Superior temporal gyrus (tissue), 1 donor: Measurements from ENCODE around the gene COL16A1.

Experiments used
- DNase-seq: peaks from one replicate; pipeline ENCODE4 v3.0.0-alpha.2; 2016; ENCODE audit errors: extremely low spot score

The COL16A1 gene

GRCh38 chr1:31703431-31704270 is at the start of gene COL16A1:
TSS of gene COL16A1 (minus strand) at chr1:31704017. CDS start at chr1:31702193, 1,824 bp downstream.
- peak; percentile 42 for DNase-seq

GRCh38 chr1:31752952-31753475 is 49.2 kb upstream of the COL16A1 start:
- no peak for DNase-seq

DNA sequence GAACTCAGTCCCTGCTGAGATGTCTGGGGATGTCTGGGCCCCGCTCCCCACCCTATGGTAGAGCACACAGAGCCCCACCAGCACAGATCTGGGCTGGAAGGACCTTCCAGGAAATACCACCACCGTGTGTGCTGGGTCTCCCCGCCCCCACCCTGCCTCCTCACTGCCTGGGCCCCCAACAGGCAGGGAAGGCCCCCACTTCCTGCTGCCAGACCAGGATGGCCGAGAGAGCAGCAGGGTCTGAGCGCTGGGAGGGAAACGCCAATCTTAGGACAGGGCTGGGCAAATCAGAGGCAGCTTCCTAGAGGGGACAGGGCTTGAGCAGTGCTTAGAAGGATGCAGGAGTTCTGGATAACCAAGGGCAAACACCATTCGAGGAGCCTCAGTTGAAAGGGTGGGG is 48.4 kb upstream of the COL16A1 start:
- DNase-seq, result no peak

GRCh38 chr1:31751822-31752241 is 48.0 kb upstream of the COL16A1 start:
- DNase-seq, result no peak

DNA sequence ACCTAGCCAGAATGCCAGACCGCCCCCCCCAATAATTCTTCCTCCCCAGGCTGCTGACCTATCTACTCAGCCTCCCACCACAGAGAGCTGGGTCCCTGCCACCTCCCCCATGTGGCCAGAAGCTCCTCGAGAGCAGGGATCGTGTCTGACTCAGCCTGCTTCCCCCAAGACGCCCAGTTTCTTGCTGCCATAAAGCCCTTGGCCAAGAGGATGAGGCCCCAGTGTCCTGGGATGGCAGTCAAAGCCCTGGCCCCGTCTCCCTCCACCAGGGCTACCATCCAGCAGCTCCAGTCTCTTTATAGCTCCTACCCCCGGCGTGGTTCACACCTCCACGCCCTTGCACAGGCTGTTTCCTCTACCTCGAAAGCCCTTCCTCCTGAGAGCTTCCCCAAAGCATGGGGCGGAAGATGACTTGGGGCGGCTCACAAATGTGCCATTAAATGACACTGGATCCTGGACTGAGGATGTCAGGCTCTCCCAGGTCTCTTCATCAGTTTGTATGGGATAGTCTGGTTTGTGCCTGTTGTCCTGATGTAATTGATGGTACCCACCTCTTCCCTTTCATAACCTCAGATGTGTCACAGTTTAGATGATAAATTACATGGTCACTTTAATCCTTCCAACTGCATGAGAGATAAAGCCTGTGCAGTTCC is 47.2 kb upstream of the COL16A1 start:
- no peak for DNase-seq

DNA sequence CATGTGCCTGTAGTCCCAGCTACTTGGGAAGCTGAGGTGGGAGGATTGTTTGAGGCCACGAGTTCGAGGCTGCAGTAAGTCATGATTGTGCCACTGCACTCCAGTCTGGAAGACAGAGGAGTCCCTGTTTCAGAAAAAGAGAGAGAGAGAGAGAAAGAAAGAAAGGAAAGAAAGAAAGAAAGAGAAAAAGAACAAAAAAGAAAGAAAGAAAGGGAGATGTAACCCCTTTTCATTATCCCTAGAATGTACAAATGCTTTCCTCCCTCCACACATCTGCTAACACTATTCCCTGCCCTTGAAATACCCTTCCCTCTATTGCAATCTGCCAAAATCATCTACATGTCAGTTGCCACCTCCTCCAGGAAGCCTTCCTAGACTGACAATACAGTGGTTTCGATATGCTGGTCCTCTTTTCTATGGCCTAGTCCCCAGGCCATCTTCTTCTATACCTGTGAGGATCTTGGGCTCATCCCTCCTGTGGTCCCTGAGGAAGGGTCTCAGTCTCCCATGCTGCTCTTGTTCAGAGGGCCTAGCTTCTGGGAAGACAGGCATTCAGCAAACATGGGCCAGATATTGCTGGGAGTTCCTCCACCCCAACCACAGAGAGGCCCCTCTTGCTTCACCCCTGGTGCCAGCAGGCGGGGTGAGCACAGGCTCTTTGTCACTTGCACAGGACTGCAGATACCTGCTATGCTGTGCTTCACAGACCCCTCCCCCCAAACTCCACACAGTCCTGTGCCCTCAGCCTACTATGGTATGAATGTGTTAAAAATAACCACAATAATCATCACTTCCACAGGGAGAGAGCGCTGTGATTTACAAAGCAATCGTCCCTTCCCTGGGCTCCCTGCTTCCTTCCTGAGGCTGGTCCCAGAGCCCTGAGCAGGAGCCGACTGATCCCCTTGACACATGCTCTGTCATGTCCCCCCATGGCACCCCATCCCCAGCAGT is 46.2 kb upstream of the COL16A1 start:
- DNase-seq, result no peak

DNA sequence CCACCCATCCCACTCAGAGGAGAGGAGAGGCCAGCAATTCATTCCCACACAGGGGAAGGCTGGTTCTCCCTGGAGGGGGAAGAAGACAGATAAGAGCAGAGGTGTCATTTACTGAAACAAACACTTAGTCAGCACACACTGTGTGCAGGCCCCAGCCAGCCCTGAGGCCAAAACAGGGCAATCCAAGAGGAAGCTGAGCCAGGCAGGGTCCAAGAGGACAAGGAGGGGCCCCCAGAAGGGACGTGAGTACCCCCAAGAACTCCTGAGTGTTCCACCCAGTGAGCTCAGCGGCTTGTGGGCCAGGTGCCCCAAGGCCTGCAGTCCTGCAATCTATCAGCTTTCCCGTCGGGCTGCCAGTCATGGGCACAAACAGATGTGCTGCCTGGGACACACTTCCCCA is 44.5 kb upstream of the COL16A1 start:
- no peak for DNase-seq

- DNase-seq, result no peak
These were observed 43.5 kb upstream of the COL16A1 start for GRCh38 chr1:31747304-31747703.

DNA sequence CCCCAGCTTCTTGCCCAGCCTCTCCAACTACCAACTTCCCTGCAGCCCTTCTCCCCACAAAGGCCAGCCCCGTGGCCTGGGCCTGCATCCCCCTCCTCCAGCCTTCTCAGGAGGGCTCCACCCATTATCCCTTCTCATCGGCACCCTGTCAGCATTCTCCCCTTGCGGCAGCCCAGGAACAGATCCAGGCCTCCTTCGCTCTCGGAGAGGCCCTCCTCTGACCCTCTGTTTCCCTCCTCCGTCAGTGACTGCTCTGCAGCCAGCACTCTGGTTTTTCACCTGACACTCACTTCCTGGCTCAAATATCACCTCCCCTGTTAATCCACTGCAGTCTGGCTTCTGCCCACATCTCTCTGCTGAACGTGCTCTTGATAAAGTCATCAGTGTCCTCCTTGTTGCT is 42.9 kb upstream of the COL16A1 start:
- DNase-seq, result no peak

DNA sequence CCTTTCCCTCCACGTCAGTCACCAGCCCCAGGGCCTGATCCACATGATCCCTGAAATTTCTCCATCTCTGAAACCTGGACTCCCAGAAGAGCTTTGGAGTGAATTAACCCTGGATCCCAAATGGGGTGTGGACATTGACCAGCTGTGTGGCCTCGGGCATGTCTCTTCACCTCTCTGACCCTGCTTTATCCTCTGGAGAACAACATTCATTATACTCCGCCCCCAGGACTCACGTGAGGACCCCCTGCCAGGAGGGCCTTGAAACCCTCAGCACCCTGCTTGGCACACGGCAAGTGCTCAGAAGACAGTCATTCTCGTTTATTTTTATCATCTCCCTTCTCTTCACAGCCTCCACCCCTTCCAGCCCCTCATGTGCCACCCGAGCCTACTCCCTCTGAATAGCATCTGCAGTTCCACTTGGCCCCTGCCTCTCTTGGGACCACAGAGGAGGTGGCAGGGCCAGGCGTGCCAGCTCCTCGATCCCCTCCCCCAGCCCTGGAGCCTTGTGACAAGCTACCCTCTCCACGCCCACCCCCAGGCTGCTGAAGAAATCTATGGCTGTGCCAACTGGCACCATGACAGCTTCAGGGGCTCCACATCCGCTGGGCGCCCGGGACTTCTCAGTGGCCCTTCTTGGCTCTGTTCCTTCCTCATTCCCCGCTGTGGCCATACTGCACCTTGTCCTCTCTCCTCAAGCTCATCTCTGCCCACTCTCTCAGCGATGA is 42.3 kb upstream of the COL16A1 start:
- no peak for DNase-seq

GRCh38 chr1:31745096-31745945 is 41.5 kb upstream of the COL16A1 start:
- peak; percentile 75 for DNase-seq

DNA sequence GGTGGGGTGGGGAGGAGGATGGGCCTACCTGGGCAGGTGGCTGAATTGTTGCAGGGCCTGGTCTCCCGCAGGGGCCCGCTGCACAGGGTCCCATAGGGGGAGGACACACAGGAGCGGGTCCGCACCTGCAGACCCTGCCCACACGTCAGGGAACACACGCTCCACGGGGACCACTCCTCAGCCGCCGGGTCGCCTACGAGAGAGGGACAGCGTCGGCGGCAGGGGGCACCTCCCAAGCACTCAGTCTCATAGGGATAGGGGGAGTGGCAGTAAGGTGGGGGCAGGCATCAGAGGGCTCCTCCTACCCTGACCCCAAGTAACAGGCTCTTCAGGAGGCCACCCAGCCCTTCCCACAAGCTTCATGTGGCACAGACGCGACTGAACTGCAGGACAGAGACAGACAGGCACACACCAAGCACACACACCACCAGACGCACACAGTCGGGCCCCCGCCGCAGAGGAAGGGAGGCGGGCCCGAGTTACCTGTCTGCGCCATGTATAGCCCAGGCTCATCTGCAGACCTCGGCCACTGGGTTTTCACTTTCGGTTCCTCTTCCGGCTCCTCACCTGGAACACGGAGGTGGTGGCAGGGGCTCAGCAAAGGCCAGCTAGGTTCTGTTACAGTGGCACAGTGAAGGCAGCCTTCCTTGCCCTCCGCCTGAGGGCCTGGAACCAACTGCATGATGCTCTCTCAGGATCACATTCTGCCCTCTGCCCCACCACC is 40.5 kb upstream of the COL16A1 start:
- DNase-seq, result no peak

DNA sequence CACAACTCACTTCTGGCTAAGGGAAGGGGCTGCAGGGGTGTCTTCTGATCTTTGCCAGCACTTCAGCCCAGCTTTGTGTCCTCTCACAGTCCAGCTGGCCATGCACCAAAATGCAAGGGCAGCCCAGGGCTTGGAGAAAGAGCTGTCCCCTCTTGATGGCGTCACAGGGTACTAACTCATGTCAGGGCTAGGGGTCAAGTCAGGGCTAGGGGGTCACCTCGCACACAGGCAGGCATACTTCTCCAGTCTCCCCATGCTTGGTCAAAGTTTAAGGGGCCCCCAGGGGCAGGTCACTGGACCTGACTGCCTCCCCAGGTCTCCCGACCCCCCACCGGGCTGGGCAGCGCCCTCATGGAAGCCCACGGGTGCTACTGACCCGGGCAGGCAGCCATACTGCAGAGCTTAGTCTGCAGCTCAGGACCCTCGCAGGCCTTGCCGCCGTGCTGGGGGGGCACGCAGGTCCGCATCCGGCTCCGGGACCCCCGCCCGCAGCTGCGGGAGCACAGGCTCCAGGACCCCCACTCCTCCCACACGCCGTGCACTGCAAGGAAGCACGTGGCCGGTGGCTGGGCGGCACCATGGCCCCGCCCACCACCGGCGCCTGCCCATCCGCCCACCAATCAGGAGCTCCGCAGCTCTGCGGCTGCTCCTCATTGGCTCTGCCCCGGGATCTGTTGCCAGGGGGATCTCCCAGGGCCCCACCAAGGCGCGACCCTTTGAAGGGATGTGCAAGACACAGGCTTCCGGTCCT is 38.8 kb upstream of the COL16A1 start:
- no peak for DNase-seq

DNA sequence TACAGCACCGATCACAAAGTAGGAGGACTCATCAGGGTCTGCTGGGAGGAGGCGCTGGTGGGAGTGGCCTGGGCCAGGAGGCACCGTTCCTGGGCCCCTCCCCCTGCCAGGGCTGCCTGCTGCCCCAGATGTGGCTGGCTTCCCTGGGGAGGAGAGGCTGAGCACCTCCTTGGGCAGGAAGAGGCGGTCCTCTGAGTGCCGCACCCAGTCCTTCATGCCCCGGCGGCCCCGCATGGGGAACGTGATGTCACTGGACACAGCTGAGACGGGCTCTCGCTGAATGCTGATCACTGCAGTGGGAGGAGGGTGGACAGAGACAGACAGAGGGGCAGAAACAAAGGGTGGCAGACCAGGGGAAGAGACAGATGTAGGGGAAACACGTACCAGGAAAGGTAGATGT is 35.5 kb upstream of the COL16A1 start:
- no peak for DNase-seq

GRCh38 chr1:31736675-31737074 is 32.9 kb upstream of the COL16A1 start:
- no peak for DNase-seq

GRCh38 chr1:31735571-31735970 is 31.8 kb upstream of the COL16A1 start:
- no peak for DNase-seq

GRCh38 chr1:31734582-31735107 is 30.8 kb upstream of the COL16A1 start:
- DNase-seq, result no peak

- DNase-seq, result peak; percentile 24
These were observed 29.8 kb upstream of the COL16A1 start for GRCh38 chr1:31733389-31734219.
